GM10847 (cell line): ENCODE measurements around the gene TM9SF4.

Experiments
- POLR2A ChIP-seq: IDR thresholded peaks from 2 replicates; pipeline ENCODE4 v1.6.1; 2011; ENCODE audit not compliant: insufficient read length; ENCODE audit errors: extremely low read depth

The TM9SF4 gene, protein sequence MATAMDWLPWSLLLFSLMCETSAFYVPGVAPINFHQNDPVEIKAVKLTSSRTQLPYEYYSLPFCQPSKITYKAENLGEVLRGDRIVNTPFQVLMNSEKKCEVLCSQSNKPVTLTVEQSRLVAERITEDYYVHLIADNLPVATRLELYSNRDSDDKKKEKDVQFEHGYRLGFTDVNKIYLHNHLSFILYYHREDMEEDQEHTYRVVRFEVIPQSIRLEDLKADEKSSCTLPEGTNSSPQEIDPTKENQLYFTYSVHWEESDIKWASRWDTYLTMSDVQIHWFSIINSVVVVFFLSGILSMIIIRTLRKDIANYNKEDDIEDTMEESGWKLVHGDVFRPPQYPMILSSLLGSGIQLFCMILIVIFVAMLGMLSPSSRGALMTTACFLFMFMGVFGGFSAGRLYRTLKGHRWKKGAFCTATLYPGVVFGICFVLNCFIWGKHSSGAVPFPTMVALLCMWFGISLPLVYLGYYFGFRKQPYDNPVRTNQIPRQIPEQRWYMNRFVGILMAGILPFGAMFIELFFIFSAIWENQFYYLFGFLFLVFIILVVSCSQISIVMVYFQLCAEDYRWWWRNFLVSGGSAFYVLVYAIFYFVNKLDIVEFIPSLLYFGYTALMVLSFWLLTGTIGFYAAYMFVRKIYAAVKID

DNA sequence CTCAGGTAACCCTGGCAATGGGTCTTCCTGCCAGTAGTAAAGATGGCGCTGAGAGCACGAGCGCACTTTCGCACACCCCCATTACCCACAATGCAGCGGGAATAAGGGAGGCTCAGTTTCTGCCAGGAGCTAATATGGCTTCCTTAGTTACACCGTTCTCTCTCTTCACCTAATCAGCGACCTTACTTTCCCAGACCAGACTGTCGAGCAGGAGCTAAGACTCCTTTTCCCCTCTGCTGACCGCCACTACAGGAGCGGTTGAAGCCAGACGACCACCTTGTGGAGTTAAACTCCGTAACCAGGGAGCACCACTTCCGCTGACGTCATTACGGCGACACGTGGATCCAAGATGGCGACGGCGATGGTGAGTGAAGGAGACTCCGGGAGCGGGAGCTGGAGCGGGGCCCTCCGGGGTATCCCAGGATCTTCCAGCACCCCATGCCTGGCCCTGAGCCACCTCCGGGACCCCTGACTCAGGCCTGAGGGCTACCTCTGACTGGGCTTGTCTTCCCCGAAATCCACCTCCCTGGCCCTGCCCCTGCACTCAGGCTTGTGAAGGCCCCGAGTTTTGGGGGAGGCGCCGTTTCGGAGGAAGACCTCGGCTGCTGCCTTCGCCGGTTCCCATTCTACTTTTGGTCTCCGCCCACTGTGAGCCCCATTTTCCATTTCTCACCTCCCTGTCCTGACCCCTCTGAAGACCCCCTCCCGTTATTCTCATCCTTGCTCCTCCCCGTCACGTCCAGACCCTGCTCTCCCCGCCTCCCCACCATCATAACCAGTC, at the start of gene TM9SF4:
Gene TM9SF4, plus strand, starts transcription at position 323 of the 781 bp plus-strand sequence. Its CDS starts 27 bp downstream, at position 350.
- TF ChIP-seq POLR2A = peak; percentile 74

DNA sequence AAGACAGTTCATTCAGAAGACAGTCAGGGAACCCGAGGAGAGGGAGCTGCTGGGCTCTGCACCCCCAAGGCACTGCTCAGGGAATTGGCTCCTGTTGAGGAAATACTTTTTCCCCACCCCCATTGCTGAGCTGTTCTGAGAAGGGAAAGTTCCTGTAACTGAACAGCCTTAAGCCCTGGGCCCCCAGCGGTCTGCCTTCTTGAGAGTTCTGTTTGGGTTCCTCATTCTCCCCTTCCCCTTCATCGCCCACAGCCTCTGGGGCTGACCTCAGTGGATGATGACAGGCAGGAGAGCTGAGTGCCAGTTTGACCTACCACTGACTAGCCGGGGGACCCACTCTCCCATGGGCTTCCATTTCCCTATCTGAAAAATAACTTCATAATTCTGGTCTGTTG, 46.7 kb upstream of the TM9SF4 start:
- no peak for TF ChIP-seq POLR2A

DNA sequence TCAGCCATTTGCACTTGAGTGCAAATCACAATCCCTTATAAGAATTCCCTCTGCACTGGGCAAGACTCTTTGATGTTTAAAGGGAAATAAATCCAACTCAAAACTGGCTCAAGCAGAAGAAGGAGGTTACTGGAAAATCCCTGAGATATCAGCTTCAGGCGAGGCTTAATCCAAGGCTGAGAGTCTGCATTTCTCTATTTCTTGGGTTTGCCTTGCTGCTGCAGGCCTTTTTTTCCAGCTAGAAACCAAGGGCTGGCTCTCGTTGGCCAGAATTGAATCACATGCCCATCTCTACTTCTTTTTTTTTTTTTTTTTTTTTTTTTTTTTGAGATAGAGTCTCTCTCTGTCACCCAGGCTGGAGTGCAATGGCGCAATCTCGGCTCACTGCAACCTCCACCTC, 45.8 kb upstream of the TM9SF4 start:
- TF ChIP-seq POLR2A = no peak

DNA sequence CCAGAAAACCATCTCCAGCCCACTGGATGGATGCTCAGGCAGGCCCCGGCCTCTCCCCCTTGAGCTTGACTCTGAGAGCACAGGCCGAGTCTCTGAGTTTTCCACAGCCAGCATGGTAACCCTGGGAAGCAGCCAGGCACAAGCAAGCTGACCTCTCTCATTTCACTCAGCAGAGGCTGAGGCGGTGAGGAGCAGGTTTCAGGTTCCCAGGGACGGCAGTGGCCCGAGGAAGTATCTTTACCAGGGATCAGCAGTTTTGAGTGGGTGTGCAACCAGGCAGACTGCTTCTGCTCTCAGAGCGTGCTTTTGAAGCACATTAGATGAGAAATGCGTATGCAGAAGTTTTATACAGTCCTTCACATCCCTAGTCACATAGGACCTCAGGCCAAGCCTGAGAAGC, 44.8 kb upstream of the TM9SF4 start:
- TF ChIP-seq POLR2A = no peak

DNA sequence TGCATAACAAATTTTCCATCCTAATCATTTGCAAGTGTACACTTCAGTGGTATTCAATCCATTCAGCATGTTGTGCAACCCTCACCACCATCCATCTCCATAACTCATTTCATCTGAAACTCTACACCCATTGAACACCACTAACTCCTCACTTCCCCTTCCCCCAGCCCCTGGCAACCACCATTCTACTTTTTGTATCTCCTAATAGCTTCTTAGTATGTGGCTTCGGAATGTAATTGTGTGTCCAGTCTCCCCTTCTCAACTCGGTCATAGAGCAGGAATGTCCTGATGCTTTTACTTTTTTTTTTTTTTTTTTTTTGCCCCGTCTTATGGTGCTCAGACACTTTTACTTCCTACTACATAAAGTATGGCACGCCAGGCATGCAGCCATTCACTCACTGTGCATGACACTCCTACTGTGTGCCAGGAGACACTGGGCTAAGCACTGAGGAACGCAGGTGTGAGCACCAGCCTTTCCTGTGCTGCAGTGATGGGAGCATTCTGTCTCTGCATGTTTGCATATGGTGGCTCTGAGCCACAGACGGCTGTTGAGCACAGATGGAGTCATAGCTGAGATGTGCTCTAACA, 42.2 kb upstream of the TM9SF4 start:
- TF ChIP-seq POLR2A = no peak

DNA sequence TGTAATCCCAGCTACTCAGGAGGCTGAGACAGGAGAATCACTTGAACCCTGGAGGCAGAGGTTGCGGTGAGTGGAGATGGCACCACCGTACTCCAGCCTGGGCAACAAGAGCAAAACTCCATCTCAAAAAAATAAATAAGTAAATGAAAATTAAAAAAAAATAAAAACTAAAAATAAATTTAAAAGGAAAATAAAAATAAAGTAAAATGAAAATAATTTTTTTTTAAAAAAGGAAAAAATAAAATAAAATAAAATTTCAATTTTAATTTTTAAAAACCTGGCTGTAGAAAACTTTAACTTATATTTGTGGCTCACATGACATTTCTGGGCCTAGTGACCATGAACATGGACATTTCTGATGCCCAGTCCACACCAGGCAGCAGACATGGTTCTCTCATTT, 41.3 kb upstream of the TM9SF4 start:
- TF ChIP-seq POLR2A = no peak

DNA sequence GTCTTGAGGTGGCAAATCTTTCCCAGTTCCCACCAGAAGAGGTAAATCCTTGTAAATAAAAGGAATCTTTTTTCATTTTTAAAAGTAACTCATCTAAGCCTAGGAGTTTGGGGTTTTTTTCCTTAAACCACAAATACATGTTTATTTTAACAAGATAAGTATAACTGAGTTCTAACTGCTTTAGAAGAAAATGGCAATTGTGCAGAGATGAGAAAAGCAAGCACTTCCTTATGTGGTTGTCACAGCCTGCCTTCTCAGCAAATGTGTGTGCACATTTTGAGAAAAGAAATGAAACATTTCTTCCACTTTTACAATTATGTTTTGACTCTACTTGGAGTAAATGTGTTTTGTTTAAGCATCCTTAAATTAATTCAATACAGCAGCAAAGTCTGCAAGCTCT, 39.8 kb upstream of the TM9SF4 start:
- TF ChIP-seq POLR2A = no peak

DNA sequence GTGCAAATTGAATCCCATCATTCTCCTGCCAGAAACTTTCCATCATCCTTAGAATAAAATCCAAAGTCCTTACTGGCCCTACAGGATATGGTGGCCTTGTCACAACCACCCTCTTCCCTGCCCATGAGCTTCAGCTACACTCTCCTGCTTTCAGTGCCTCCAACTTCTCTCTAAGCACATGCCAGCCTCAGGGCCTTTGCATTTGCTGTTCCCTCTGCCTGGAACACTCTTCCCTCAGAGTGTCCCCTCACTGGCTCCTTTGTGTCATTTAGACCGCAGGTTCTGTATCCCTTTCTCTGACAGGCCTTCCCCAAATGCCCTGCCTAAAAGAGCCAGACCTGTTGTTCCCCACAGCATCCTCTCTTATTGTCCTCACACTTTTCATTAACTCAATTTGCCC, 39.2 kb upstream of the TM9SF4 start:
- TF ChIP-seq POLR2A = no peak

DNA sequence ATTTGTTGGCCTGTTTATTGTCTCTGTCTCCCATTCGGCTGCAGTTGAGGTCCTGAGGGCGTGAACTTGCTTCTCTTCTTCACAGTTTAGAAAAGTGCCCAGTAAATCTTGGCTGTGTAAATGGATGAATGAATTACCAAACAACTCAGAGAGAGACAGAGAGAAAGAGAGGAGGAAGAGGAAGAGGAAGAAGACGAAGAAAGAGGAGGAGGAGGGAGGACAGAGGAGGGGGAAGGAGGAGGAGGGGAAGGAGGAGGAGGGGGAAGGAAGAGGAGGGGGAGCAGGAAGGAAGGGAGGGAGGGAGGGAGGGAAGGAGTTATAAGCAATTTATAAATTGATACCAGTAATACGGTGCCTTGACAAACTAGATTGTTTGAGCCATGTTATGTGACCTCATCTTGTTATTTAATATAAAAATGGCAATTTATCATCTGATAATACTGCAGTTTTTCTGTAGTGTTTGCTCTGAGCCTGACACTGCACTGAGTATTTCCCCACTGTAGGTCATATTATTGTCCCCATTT, 38.8 kb upstream of the TM9SF4 start:
- no peak for TF ChIP-seq POLR2A

DNA sequence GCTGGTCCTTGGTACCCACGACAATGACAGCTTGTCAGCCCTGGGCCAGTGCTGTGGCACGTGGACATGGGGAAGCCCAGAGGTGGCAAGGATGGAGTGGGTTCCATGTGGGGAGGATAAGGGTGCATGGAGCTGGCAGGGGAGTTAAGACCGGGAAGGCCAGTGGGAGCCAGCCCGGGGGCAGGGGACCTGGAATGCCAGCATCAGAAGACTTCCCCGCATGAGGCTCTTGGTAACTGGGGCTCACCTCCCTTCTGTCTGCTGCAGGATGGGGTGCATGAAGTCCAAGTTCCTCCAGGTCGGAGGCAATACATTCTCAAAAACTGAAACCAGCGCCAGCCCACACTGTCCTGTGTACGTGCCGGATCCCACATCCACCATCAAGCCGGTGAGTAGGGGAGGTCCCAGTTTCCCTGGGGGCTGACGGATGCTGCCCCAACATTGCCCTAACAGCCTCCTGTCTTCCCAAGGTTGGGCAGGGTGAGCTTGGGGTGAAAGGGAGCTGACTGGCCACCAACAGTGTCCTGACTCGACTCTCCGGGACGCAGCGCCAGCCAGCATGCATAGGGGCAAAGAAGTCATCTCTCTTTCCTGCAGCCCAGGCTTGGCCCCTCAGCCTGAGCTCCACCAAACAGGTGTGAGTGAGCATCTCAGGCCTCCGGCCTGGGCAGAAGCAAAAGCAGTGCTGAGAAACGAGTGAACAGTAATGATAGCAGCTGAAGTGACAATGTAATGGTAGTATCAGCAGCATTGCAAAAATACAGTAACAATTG, 37.9 kb upstream of the TM9SF4 start:
- TF ChIP-seq POLR2A = no peak

DNA sequence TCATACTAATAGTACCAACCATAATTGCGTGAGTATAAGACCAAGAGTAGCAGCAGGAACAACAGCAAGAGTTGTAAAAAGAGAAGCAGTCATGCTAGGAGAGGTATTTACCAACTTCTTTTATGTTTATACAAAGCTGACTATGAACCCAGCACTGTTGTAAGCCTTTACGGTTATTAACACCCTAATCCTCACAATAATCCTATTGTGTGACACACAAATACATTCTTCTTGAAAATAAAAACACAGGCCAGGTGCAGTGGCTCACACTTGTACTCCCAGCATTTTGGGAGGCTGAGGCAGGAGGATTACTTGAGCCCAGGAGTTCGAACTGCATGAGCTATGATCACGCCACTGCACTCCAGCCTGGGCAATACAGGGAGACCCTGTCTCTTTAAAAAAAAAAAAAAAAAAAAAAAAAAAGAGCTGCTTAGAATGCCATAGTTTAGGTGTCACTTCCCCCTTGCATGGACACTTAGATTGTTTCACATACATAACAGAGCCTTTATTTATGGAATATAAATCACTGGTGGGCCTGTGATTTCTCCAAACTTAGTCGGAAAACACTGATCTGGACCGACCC, 37.3 kb upstream of the TM9SF4 start:
- no peak for TF ChIP-seq POLR2A

DNA sequence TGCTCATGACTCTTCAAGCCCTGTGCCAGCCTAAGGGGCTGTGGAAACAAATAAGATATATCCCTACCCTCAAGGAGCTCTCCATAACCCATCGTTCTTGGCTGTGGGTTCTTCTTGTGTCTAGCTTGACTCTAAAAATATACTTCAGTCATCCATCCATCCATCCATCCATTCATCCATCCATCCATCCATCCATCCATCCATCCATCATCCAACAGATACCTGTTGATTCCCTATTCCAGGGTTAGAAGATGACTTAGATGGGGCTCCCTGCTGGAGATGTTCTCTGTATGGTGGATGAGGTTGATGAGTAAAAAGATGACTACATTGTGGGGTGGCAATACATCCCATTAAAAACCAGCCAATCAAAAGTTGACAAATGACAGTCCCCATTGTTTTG, 34.0 kb upstream of the TM9SF4 start:
- TF ChIP-seq POLR2A = no peak

DNA sequence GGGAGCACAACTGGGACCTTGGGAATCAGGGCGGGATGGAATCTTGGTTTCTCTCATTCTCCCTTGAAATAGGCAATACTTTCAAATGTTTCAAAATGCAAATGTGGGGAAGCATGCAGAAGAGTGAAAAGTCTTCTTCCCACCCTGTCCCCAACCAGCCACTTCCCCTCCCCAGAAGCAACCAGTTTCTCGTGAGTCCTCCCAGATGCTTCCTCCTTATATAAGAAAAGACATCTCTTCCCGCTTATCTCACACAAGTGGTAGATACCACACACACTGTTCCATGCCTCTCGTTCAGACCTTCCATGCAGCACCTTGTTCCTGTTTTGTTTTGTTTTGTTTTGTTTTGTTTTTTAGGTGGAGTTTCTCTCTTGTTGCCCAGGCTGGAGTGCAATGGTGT, 32.3 kb upstream of the TM9SF4 start:
- no peak for TF ChIP-seq POLR2A

DNA sequence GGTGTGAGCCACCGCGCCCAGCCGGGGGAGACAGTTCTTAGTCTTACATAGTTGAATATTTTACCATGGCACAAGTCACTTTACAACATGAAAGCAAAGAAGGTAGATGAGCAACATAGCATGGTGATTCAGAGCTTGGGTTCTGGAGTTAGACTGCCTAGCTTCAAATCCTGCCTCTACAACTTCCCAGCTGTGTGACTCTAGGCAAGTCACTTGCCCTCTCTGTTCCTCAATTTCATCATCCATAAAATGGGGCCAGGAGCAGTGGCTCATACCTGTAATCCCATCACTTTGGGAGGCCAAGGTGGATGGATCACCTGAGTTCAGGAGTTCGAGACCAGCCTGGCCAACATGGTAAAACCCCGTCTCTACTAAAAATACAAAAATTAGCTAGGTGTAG, 31.2 kb upstream of the TM9SF4 start:
- TF ChIP-seq POLR2A = no peak
